ENCODE results near the gene ALK.
"Not testable (repeated sequence)": the region's sequence is repeated elsewhere in the genome, so short reads cannot be mapped to it uniquely, and the experiment has no call there.

ALK gene

DNA sequence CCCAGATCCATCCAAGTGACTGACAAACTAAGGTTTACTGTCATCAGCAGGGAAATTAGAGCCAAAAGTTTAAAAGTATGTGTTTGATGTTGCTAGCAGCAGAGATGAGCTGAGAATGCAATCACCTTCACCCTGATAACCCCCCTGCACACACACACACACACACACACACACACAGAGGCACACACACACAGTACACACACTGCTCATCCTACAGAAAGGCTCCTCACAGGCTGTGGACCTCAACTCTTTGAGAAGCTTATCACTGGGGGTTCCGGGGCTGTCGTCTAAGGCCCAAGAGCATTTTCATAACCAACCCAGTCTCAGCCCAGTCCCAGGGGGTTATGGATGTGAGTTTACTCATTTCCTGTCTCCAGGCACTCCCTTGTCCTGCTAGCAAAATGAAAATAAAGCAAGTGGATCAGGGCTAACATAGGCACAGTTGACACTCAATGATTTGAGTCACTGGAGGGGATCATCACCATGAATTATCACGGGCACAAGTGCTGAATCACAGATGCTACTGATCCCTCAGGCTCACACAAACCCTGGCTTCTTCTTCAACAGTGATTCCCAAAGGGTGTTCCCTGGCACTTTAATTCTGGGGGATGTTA is 76.6 kb downstream of the ALK start:
- no peak for TF ChIP-seq POLR2A (IDR thresholded peaks at IDR 0.05; ENCODE audit: low read length)
- TF ChIP-seq GATA1 (IDR thresholded peaks at IDR 0.05; ENCODE audit: low read depth, low read length), result no peak
- DNase-seq, result no peak

DNA sequence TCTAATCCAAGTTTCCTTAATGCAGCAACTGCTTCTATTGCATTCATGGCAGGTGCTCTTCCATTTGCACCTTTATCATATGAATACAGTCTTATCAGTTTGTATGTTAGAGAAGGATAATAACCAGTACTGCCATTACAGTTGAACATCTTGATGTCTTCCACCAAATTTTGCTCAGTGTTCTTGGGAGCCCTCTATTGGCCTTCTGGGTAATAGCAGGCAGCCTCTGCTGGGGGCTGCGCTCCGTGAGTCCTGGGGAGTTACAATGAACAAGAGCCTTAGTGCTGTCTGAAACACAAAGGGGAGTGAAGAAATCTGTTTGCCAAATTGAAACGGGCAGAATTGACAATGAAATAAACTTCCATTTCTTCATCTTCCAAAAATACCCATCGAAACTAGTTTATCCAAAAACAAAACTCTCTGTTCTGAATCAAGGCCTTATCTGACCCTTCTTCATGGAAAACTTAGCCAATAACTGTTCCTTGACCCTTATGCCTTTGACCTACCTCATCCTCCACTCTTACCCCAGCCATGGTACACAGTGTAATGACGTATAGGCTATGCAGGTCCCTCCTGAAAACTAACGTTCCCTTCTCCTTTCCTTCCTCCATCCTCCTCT is 79.9 kb downstream of the ALK start:
- no peak for TF ChIP-seq POLR2A (IDR thresholded peaks at IDR 0.05; ENCODE audit: low read length)
- no peak for TF ChIP-seq GATA1 (IDR thresholded peaks at IDR 0.05; ENCODE audit: low read depth, low read length)
- DNase-seq, result peak; percentile 20 to 46

DNA sequence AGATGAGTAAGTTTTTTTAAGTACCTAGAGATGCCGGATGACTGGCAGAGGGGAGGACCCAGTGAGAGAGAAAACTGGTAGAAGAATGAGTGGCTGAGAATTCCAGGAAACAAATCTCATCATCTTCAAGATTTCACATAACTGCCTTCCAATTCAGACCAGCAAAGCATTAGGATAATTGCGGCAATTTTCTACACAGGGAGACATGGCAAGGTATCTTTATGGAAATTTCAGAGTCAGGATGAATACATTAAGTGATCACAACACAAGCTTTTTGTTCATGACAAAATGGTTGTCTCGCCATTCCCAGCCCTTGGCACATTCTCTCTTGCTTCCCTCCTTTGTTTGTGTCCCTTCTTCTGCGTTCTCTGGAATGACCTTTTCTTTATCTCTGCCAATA is 82.1 kb downstream of the ALK start:
- TF ChIP-seq POLR2A (IDR thresholded peaks at IDR 0.05; ENCODE audit: low read length) (no peak), GATA1 (IDR thresholded peaks at IDR 0.05; ENCODE audit: low read depth, low read length) (no peak)
- DNase-seq, result no peak

DNA sequence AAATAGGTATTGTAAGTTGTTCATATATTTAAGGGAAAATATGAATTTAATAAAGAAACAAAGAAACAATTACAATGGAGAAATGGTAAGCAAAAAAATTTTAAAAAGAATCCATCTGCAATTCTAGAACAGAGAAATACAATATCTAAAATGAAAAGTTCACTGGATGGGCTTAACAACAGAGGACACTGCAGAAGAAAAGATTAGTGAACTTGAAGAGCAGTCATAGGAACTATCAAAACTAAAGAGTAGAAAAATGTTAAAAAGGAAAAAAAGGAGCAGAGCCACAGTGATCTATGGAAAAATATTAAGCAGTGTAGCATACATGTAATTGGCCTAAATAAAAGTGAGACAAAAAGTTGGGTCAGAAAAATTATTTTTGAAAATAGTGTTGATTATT is 83.5 kb downstream of the ALK start:
- DNase-seq, result no peak
- no peak for TF ChIP-seq GATA1 (IDR thresholded peaks at IDR 0.05; ENCODE audit: low read depth, low read length)
- no peak for TF ChIP-seq POLR2A (IDR thresholded peaks at IDR 0.05; ENCODE audit: low read length)

DNA sequence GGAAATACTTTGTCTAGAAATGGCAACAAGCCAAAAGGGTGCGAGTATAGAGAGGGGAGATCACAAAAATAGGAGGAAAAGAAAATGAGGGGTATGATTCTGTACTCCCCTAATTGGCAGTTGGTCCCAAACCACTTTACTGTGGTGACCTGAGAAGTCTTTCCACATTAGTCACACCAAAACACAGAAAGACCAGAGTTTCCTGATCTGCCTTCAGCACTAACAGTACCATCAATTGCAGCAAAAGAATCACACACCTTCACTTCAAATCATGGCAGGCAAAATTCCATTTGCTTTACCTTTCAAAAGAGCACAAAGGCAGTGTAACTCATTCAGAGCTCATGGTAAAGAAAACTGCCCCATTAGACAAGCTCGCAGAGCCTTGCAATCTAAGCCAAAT is 86.8 kb downstream of the ALK start:
- no peak for DNase-seq
- TF ChIP-seq GATA1 (IDR thresholded peaks at IDR 0.05; ENCODE audit: low read depth, low read length) (no peak), POLR2A (IDR thresholded peaks at IDR 0.05; ENCODE audit: low read length) (no peak)

DNA sequence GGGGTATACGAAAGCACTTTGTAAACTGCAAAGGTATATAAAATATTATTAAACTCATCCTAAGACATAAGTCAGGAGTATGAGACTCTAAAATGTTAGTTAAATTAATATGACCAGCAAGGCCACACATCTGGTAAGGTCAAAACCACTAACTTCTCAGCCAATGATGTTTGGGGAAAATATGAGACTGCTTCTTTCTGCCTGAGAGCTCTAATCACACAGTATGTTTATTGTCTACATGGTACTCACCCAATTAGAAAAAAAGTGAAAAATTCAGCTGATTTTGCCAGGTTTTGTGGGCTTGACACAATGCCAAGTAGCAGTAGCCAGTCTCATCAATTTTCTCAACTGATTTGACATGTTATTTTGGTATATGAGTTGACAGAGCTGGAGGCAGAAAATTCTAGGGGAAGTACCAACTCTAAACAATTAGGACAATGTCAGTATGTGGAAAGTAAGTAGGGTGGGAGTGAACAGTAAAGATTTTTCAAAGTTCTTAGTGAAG is 87.3 kb downstream of the ALK start:
- no peak for TF ChIP-seq GATA1 (IDR thresholded peaks at IDR 0.05; ENCODE audit: low read depth, low read length)
- no peak for DNase-seq

DNA sequence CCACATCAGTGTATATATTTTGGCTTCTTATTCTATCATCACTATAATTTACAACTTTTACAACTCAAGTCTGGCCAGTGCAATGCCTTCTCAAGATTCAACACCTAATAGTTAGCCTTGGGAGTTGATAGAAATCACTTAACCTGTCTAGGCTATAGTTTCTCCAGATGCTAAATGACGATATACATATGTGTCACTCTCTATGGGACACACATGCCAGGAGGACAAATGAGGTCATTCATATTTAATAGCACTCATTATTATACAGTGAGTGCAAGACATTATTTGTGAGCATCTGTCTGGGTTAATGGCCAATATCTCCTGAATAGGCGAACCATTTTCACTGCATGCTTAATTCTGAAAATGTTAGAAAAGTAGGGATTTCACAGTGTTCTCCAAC is 89.8 kb downstream of the ALK start:
- DNase-seq, result no peak

DNA sequence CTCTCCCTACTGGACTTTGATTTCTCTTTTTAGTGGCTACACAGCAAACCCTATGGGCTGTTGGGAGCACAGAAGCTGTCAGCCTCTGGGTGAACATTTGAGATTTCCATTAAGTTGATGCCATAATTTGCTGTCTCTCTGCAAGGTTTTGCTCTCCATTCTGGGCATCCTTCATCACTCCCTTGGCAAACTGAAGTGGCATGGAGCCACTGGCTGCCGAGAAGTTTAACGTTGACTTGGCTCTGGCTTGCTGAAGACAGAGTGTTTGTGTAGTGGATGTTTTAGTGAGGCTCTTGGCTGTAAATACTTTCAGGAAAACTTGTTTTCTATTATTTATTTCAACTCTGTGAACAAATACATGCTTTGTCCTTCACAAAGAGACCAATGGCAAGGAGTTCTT is 91.5 kb downstream of the ALK start:
- DNase-seq, result no peak
- TF ChIP-seq POLR2A (IDR thresholded peaks at IDR 0.05; ENCODE audit: low read length) (no peak), GATA1 (IDR thresholded peaks at IDR 0.05; ENCODE audit: low read depth, low read length) (no peak)

More for the DNA sequence above, 89.8 kb downstream of the ALK start:
- TF ChIP-seq GATA1 (IDR thresholded peaks at IDR 0.05; ENCODE audit: low read depth, low read length), result no peak
- no peak for TF ChIP-seq POLR2A (IDR thresholded peaks at IDR 0.05; ENCODE audit: low read length)

DNA sequence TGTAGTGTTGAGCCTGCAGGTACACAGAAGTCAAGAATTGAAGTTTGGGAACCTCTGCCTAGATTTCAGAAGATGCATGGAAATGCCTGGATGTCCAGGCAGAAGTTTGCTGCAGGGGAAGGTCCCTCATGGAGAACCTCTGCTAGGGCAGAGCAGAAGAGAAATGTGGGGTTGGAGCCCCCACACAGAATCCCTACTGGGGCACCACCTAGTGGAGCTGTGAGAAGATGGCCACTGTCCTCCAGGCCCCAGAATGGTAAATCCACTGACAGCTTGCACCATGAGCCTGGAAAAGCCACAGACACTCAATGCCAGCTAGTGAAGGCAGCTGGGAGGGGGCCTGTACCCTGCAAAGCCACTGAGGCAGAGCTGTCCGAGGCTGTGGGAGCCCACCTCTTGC is 97.2 kb downstream of the ALK start:
- not testable (repeated sequence) for DNase-seq

DNA sequence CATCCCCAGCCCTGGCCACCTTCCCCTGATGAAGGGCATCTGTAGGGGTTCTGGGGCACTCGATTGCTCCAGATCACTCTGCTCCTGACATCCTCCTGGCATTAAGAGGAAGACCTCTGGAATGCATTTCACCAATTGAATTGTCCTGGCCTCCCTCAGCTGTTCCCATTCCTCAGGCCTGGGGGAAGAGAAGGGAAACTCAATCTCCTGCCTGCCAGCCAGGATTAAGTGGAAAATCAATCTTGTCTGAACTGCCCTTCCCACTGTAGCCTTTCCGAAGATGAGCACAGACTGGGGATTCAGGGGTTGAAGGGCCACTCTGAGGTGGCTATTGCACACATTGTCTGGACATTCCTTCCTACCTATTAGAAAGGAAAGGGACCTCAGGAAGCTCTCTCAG is 99.8 kb downstream of the ALK start:
- DNase-seq, result no peak
- TF ChIP-seq POLR2A (IDR thresholded peaks at IDR 0.05; ENCODE audit: low read length) (no peak), GATA1 (IDR thresholded peaks at IDR 0.05; ENCODE audit: low read depth, low read length) (no peak)

DNA sequence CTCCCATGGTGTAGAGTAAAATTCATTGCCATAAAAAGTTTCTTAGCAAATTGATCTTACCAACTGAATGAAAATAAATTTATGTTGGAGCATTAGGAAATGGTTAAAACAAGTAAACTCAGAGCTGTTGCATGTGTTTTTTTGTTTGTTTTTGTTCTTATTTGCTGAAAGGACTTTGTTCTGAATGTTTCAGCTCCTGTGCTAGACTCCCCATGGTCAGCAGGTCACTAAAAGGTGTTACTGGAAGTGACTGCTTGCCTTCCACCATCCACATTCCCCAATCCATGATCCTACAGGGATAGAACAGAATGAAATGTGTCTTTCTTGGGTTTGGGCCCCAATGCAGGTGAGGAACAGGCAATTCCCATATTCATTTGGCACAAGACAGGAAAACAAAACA is 101.8 kb downstream of the ALK start:
- TF ChIP-seq POLR2A (IDR thresholded peaks at IDR 0.05; ENCODE audit: low read length) (no peak), GATA1 (IDR thresholded peaks at IDR 0.05; ENCODE audit: low read depth, low read length) (no peak)
- no peak for DNase-seq

DNA sequence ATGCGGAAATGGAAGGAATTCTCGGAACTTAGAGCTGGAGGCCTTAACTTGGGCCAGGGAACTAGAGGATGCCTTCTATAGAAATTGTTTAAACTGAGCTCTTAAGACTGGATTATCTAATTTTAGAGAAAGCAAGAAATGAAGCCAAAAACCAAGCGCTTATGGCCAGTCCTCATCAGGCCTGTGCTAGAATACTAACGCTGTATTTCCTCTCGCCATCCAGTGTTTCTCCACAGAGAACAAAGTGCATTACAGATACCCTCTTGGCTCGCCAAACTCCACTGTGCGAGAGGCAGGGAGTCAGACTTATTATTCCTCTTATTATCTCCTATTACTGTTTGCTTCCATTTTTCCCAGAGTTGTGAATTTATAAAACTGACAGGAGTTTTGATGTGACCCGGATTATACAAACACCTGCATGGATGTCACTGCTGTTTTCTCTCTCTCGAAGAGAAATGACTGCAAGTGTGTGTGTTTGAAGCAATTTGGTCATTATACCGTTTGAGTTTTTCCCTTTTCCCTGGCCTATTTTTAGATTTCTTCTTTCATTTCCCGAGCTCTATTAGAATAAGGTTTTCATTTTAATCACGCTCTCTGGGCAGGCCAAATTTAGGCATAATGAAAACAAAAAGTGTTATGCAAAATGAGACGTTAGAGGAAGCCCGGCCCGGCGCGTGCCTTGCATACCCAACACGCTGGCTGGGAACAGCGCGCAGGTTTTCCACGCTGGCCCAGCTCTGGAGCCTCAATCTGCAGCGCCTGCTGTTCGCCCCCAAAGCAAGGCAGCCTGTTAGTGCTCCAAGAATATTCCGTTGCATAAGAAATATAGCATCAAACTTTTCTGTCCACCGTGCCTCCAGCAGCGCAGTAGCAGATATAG is 103.3 kb downstream of the ALK start:
- no peak for DNase-seq
- TF ChIP-seq GATA1 (IDR thresholded peaks at IDR 0.05; ENCODE audit: low read depth, low read length) (no peak), POLR2A (IDR thresholded peaks at IDR 0.05; ENCODE audit: low read length) (no peak)

DNA sequence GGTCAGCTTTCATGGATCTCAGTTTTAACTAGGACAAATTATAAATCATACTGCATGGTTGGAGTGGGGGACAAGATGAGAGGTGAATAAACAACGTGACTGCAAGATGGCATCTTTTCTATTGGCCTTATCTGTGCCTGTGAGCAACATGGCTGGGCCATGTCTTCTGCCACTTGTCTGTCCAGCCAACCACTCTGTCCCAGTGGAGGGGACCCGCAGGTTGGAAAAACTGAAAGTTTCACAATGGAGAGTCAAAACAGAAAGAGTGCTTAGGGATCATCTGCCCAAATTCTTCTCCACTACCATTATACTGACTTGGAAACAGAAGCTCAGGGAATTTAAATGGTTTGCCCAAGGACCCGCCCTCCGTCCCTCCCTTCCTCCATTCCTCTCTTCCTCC is 104.1 kb downstream of the ALK start:
- no peak for TF ChIP-seq POLR2A (IDR thresholded peaks at IDR 0.05; ENCODE audit: low read length)
- no peak for TF ChIP-seq GATA1 (IDR thresholded peaks at IDR 0.05; ENCODE audit: low read depth, low read length)
- no peak for DNase-seq

DNA sequence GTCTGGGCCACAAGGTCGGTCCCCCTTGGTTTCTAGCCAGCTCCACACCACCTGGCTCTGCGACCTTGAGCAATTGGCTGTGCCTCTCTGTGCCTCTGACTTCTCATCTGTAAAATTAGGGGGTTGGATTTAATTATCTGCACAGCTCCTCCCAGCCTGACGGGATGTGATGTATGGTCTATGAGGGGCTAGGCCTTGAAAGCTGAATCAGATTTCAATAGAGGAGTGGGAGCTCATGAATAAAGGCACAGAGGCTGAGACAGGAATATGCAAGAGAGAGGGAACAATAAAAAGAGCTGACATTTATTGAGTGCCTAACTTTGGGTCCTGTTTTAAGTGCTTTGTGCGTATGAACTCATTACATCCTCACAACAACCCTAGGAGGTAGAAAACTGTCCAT is 104.7 kb downstream of the ALK start:
- no peak for DNase-seq
- TF ChIP-seq POLR2A (IDR thresholded peaks at IDR 0.05; ENCODE audit: low read length) (no peak), GATA1 (IDR thresholded peaks at IDR 0.05; ENCODE audit: low read depth, low read length) (no peak)

DNA sequence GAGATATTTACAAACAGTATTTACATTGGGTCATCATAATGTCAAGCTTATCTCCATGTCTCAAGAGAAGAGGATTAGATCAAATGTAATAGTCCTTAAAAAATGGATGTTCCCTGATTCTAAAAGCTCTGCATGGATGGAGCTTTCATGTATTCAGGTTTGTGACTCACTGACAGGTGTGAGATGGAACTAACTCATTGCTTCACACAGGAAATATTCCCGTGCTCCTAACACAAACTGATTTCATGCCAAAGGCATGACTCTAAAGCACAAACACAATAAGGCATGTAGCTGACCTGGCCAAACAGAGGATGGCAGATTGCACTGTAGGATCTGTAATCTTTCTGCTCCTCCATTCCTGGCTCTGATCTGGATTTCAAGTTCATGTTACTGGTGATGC is 110.0 kb downstream of the ALK start:
- TF ChIP-seq GATA1 (IDR thresholded peaks at IDR 0.05; ENCODE audit: low read depth, low read length), result no peak
- no peak for TF ChIP-seq POLR2A (IDR thresholded peaks at IDR 0.05; ENCODE audit: low read length)
- DNase-seq, result no peak
